Hepatocyte (in vitro differentiated cells): ENCODE data around the gene DIPK1A. TPM values are rescaled to one million over a fixed set of nuclear protein-coding genes. Genes with fewer than 3 reads are reported as not detected.

Source experiments
- DNase-seq: peaks from one replicate; pipeline ENCODE4 v3.0.0-alpha.2; 2016; ENCODE audit warnings: low spot score
- H2AFZ ChIP-seq: fragments of 200-600 bp; sonication (generic); 2 replicates; pipeline ENCODE4 v1.6.0; 2016; ENCODE audit warnings: antibody characterized with exemption, mild to moderate bottlenecking
- H3K27ac ChIP-seq: fragments of 200-600 bp; sonication (generic); 2 replicates; pipeline ENCODE4 v1.5.1; 2016; ENCODE audit warnings: mild to moderate bottlenecking
- H3K27me3 ChIP-seq: fragments of 200-600 bp; sonication (generic); 2 replicates; pipeline ENCODE4 v1.6.1; 2016
- H3K36me3 ChIP-seq: fragments of 200-600 bp; sonication (generic); replicated peaks from 2 replicates; pipeline ENCODE4 v1.5.1; 2016; ENCODE audit warnings: low read depth; ENCODE audit not compliant: insufficient read depth
- H3K4me1 ChIP-seq: fragments of 200-600 bp; sonication (generic); 2 replicates; pipeline ENCODE4 v1.5.1; 2016; ENCODE audit warnings: mild to moderate bottlenecking, moderate library complexity; ENCODE audit not compliant: insufficient read depth
- H3K4me2 ChIP-seq: fragments of 200-600 bp; sonication (generic); 2 replicates; pipeline ENCODE4 v1.6.0; 2016
- H3K4me3 ChIP-seq: fragments of 200-600 bp; sonication (generic); 2 replicates; pipeline ENCODE4 v1.5.1; 2016; ENCODE audit warnings: mild to moderate bottlenecking
- H3K79me2 ChIP-seq: fragments of 200-600 bp; sonication (generic); 2 replicates; pipeline ENCODE4 v1.6.0; 2017; ENCODE audit warnings: mild to moderate bottlenecking
- H3K9me2 ChIP-seq: fragments of 200-600 bp; sonication (generic); replicated peaks from 2 replicates; pipeline ENCODE4 v1.6.0; 2017; ENCODE audit warnings: mild to moderate bottlenecking; ENCODE audit not compliant: insufficient read depth
- H3K9me3 ChIP-seq: fragments of 200-600 bp; sonication (generic); 2 replicates; pipeline ENCODE4 v1.5.1; 2016; ENCODE audit warnings: low read depth, mild to moderate bottlenecking
- H4K20me1 ChIP-seq: fragments of 200-600 bp; sonication (generic); 2 replicates; pipeline ENCODE4 v1.6.0; 2016; ENCODE audit warnings: mild to moderate bottlenecking; ENCODE audit not compliant: insufficient read depth, poor library complexity, severe bottlenecking
- CTCF ChIP-seq: fragments of 200-600 bp; sonication (generic); IDR thresholded peaks from 2 replicates; pipeline ENCODE4 v1.5.1; 2016; ENCODE audit warnings: antibody characterized with exemption, mild to moderate bottlenecking; ENCODE audit not compliant: poor library complexity
- EZH2 ChIP-seq: fragments of 200-600 bp; sonication (generic); IDR thresholded peaks from 2 replicates; pipeline ENCODE4 v1.6.1; 2016; ENCODE audit warnings: antibody characterized with exemption, mild to moderate bottlenecking, borderline replicate concordance
- EZH2phosphoT487 ChIP-seq: fragments of 200-600 bp; sonication (generic); IDR thresholded peaks from one replicate; pipeline ENCODE4 v1.6.1; 2018; ENCODE audit warnings: antibody characterized with exemption, mild to moderate bottlenecking, low read depth, moderate library complexity; ENCODE audit not compliant: unreplicated experiment, severe bottlenecking
- WGBS: methylation state at CpG from one replicate; pipeline ENCODE4 v1.1.6; 2016; ENCODE audit warnings: low lambda C conversion rate; ENCODE audit errors: missing lambda C conversion rate; 5-methylcytosine and 5-hydroxymethylcytosine counted together
- polyA plus RNA-seq: library from polyadenylated mRNA; unstranded; fragments of >200 nt; fragmentation: Nextera tagmentation; extraction: Ambion mirVana; gene quantifications from 2 replicates; pipeline ENCODE4 v1.2.1, GENCODE V29; 2016
- total RNA-seq: library from RNA; depleted of rRNA; stranded (reverse); fragments of >200 nt; gene quantifications from 2 replicates; pipeline ENCODE4 v1.2.3, GENCODE V29; 2014

The DIPK1A gene
- total and polyA plus RNA-seq, 2 experiments from 2014 or later, result 18.0 to 19.7 TPM

DNA sequence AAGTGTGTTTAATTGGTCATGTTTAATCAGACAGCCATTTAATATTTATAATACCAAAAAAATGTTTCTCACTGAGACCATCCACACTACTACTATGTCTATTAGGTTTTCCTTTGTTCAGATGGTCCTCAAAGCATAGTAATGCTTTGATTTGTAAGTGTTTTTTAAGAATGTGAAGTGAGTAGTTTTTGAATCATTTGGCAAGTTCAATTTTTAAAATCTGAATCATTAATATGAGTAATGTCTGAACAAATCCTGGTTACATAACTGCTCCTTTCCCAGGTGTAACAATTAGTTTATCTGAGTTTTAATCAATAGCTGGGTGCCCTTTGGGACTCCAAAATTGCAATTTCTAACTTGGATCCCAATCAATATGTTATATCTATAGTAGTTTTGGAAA is 152.9 kb downstream of the DIPK1A start:
- no peak overlapping the region for H3K4me3 ChIP-seq
- no peak for DNase-seq
- no peak overlapping the region for H3K27ac ChIP-seq
- no peaks in the 10 kb centered on the region for H3K27me3 ChIP-seq
- H3K4me2 ChIP-seq, result no peak overlapping the region
- H3K36me3 ChIP-seq, result no peaks in the 10 kb centered on the region
- no peaks in the 10 kb centered on the region for H3K79me2 ChIP-seq
- peaks cover 4% of the 10 kb centered on the region for H3K9me3 ChIP-seq
- peaks cover 7% of the 10 kb centered on the region for H3K4me1 ChIP-seq
- H4K20me1 ChIP-seq, result no peaks in the 10 kb centered on the region
- TF ChIP-seq CTCF, result no peak
- no peak for TF ChIP-seq EZH2
- TF ChIP-seq EZH2phosphoT487, result no peak
- no peaks in the 10 kb centered on the region for H3K9me2 ChIP-seq
- H2AFZ ChIP-seq, result no peak overlapping the region

DNA sequence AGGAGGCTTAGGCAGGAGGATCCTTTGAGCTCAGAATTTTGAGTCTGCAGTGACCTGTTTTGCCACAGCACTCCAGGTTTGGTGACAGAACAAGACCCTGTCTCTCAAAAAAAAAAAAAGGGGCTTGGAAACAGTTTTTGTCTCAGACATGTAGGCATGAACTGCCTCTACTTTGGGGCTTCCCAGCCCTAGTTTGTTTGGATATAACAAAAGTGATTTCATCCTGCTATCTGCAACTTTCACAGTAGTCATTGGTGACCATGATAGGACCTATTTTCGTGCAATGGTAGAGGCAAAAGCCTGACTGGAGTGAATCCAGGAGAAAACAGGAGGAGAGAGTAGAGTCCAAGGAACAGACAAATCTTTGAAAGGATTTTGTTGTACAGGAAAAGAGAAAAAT is 156.0 kb downstream of the DIPK1A start:
- peak overlapping the region; percentile 12 for H3K4me2 ChIP-seq
- no peaks in the 10 kb centered on the region for H3K27me3 ChIP-seq
- no peaks in the 10 kb centered on the region for H4K20me1 ChIP-seq
- 97% methylated on average over 1 of the region's 1 CpG for WGBS
- TF ChIP-seq EZH2, result no peak
- no peak for TF ChIP-seq EZH2phosphoT487
- no peak for TF ChIP-seq CTCF
- H3K9me3 ChIP-seq, result peaks cover 4% of the 10 kb centered on the region
- no peak for DNase-seq
- H3K79me2 ChIP-seq, result no peaks in the 10 kb centered on the region
- no peaks in the 10 kb centered on the region for H3K9me2 ChIP-seq
- H3K4me1 ChIP-seq, result peaks cover 7% of the 10 kb centered on the region
- no peak overlapping the region for H2AFZ ChIP-seq
- H3K36me3 ChIP-seq, result no peaks in the 10 kb centered on the region
- H3K4me3 ChIP-seq, result no peak overlapping the region
- H3K27ac ChIP-seq, result peak overlapping the region; percentile 93

DNA sequence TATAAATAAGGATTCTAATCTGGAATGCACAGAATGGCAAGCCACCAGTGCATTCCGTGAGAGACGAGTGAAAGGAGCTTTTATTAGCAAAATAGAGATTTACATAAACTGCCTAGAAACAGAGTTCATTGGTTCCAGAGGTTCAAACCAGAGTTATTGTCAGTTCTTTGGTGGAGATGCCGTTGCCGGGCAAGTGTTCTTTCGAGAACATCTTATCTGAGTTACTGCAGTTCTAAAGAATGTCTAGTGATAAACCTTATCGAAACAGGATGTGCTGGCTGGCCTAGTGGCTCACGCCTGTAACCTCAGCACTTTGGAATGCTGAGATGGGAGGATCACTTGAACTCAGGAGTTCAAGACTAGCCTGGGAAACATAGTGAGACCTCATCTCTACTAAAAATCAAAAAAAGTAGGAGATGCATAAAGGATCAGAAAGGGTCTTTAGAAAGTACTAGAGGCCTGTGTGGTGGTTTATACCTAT is 156.5 kb downstream of the DIPK1A start:
- H2AFZ ChIP-seq, result no peak overlapping the region
- no peaks in the 10 kb centered on the region for H3K27me3 ChIP-seq
- H3K4me2 ChIP-seq, result peak overlapping the region; percentile 12
- H3K4me3 ChIP-seq, result no peak overlapping the region
- WGBS, result 10% methylated on average over 7 of the region's 7 CpGs
- peak; percentile 90 for DNase-seq
- H3K9me2 ChIP-seq, result no peaks in the 10 kb centered on the region
- TF ChIP-seq EZH2phosphoT487, result no peak
- no peak for TF ChIP-seq CTCF
- no peak for TF ChIP-seq EZH2
- H3K79me2 ChIP-seq, result no peaks in the 10 kb centered on the region
- peak overlapping the region; percentile 93 for H3K27ac ChIP-seq
- H3K4me1 ChIP-seq, result peaks cover 7% of the 10 kb centered on the region
- H3K9me3 ChIP-seq, result peaks cover 4% of the 10 kb centered on the region
- H4K20me1 ChIP-seq, result no peaks in the 10 kb centered on the region
- no peaks in the 10 kb centered on the region for H3K36me3 ChIP-seq
